Upper lobe of left lung (tissue), 6 donors: ENCODE data around the gene GBA3. TPM values are rescaled to one million over a fixed set of nuclear protein-coding genes. Genes with fewer than 3 reads are reported as not detected.

Experiments
- ATAC-seq, 2 donors: fragments of 200-7000 bp; cut with Tn5 transposase; one replicate each; pipeline ENCODE4 v1.9.1; 2022; ENCODE audit warnings: mild to moderate bottlenecking in 2 of 2, moderate library complexity in 2 of 2; ENCODE audit not compliant: low FRiP score in 2 of 2
- DNase-seq, 2 donors: peaks; one replicate each; pipeline ENCODE4 v3.0.0-alpha.2; 2019 to 2020
- H3K27ac ChIP-seq, 4 donors: fragments of 200-600 bp; sonication (generic); one replicate each; pipeline ENCODE4 v1.5.1; 2016 to 2019
- H3K27me3 ChIP-seq, 4 donors: fragments of 200-600 bp; sonication (generic); one replicate each; pipeline ENCODE4 v1.5.1; 2017 to 2019
- H3K36me3 ChIP-seq, 4 donors: fragments of 200-600 bp; sonication (generic); one replicate each; pipeline ENCODE4 v1.5.1; 2016 to 2019
- H3K4me1 ChIP-seq, 4 donors: fragments of 200-600 bp; sonication (generic); one replicate each; pipeline ENCODE4 v1.5.1; 2018 to 2019
- H3K4me3 ChIP-seq, 4 donors: fragments of 200-600 bp; sonication (generic); one replicate each; pipeline ENCODE4 v1.5.1; 2017 to 2019; ENCODE audit warnings: mild to moderate bottlenecking in 2 of 4, moderate library complexity in 1 of 4
- H3K9me3 ChIP-seq, 4 donors: fragments of 200-600 bp; sonication (generic); one replicate each; pipeline ENCODE4 v1.5.1; 2018 to 2019
- CTCF ChIP-seq, 6 experiments: fragments of 450-650 bp in 4 of 6; fragments of 200-600 bp in 2 of 6; sonication (generic) in 2 of 6; IDR thresholded peaks; one replicate each; pipeline ENCODE4 v1.5.1; 2016 to 2019; ENCODE audit warnings: antibody characterized with exemption in 6 of 6
- EP300 ChIP-seq, 4 donors: sonication (generic); formaldehyde crosslinking; IDR thresholded peaks; one replicate each; pipeline ENCODE4 v1.5.1; 2017; ENCODE audit warnings: antibody characterized with exemption in 4 of 4, control low read depth in 2 of 4
- POLR2A ChIP-seq, 4 donors: fragments of 450-650 bp; IDR thresholded peaks; one replicate each; pipeline ENCODE4 v1.5.1; 2016 to 2017; ENCODE audit warnings: antibody characterized with exemption in 4 of 4, mild to moderate bottlenecking in 2 of 4
- POLR2AphosphoS5 ChIP-seq, 2 donors: sonication (generic); formaldehyde crosslinking; IDR thresholded peaks; one replicate each; pipeline ENCODE4 v1.5.1; 2017; ENCODE audit warnings: antibody characterized with exemption in 2 of 2
- WGBS, 2 donors: methylation state at CpG; one replicate each; pipeline ENCODE4 v1.1.5; 2017 to 2018; 5-methylcytosine and 5-hydroxymethylcytosine counted together
- total RNA-seq, 6 donors: library from RNA; depleted of rRNA in 4 of 6; stranded (reverse); fragments of >200 nt in 4 of 6; gene quantifications; one replicate each; pipeline versions ENCODE4 v1.1.0 to v1.2.1, GENCODE V29; 2016 to 2021
- donor health status: DM: no; HTN: no; CAD: no; lungs with moderate emphysema.
- donor health status: DM: no; HTN: yes; CAD: no; lungs with severe emphysema.

Gene GBA3
- total RNA-seq, 6 donors from 2014 or later = 0.57 to 1.6 (median 1.4) TPM; not detected in 1

- no peak overlapping the region for H3K27ac ChIP-seq
- no peaks in the 10 kb centered on the region for H3K4me1 ChIP-seq
- DNase-seq (no peak), ATAC-seq (no peak)
- H3K27me3 ChIP-seq = no peaks in the 10 kb centered on the region
- no peaks in the 10 kb centered on the region for H3K9me3 ChIP-seq
- no peak overlapping the region for H3K4me3 ChIP-seq
- 70 to 73% methylated on average over 3 of the region's 3 CpGs for WGBS, 2 donors
- TF ChIP-seq POLR2AphosphoS5 (IDR thresholded peaks at IDR 0.05) (no peak), EP300 (IDR thresholded peaks at IDR 0.05) (no peak), CTCF (IDR thresholded peaks at IDR 0.05) (no peak), POLR2A (IDR thresholded peaks at IDR 0.05) (no peak)
- H3K36me3 ChIP-seq = no peaks in the 10 kb centered on the region
Measured at GRCh38 chr4:22688236-22688635, 4.5 kb upstream of the GBA3 start.

- ATAC-seq (no peak), DNase-seq (no peak)
- Histone ChIP-seq H3K4me1 (no peaks in the 10 kb centered on the region), H3K27ac (no peak overlapping the region), H3K9me3 (no peaks in the 10 kb centered on the region), H3K36me3 (no peaks in the 10 kb centered on the region), H3K27me3 (no peaks in the 10 kb centered on the region), H3K4me3 (no peak overlapping the region)
- TF ChIP-seq POLR2AphosphoS5 (IDR thresholded peaks at IDR 0.05) (no peak), POLR2A (IDR thresholded peaks at IDR 0.05) (no peak), EP300 (IDR thresholded peaks at IDR 0.05) (no peak), CTCF (IDR thresholded peaks at IDR 0.05) (no peak)
- WGBS, 2 donors = 75 to 86% methylated on average over 3 of the region's 3 CpGs
Measured at GRCh38 chr4:22689428-22689827, 3.3 kb upstream of the GBA3 start.

- 93 to 96% methylated on average over 1 of the region's 1 CpG for WGBS, 2 donors
- Histone ChIP-seq H3K27me3 (no peaks in the 10 kb centered on the region), H3K27ac (no peak overlapping the region), H3K4me3 (no peak overlapping the region), H3K9me3 (no peaks in the 10 kb centered on the region), H3K4me1 (no peaks in the 10 kb centered on the region), H3K36me3 (no peaks in the 10 kb centered on the region)
- DNase-seq = no peak
- TF ChIP-seq EP300 (IDR thresholded peaks at IDR 0.05) (no peak), POLR2AphosphoS5 (IDR thresholded peaks at IDR 0.05) (no peak), POLR2A (IDR thresholded peaks at IDR 0.05) (no peak), CTCF (IDR thresholded peaks at IDR 0.05) (no peak)
- no peak for ATAC-seq
Measured at GRCh38 chr4:22695029-22695428, 2.3 kb downstream of the GBA3 start.

- H3K27ac ChIP-seq = no peak overlapping the region
- H3K9me3 ChIP-seq = no peaks in the 10 kb centered on the region
- 40 to 46% methylated on average over 3 of the region's 3 CpGs for WGBS, 2 donors
- TF ChIP-seq POLR2A (IDR thresholded peaks at IDR 0.05) (no peak), EP300 (IDR thresholded peaks at IDR 0.05) (no peak), POLR2AphosphoS5 (IDR thresholded peaks at IDR 0.05) (no peak), CTCF (IDR thresholded peaks at IDR 0.05) (no peak)
- no peaks in the 10 kb centered on the region for H3K36me3 ChIP-seq
- ATAC-seq (no peak), DNase-seq (no peak)
- H3K4me3 ChIP-seq = no peak overlapping the region
- no peaks in the 10 kb centered on the region for H3K4me1 ChIP-seq
- no peaks in the 10 kb centered on the region for H3K27me3 ChIP-seq
Measured at GRCh38 chr4:22695917-22696316, 3.2 kb downstream of the GBA3 start.

- 71 to 74% methylated on average over 6 of the region's 6 CpGs for WGBS, 2 donors
- no peak overlapping the region for H3K4me3 ChIP-seq
- H3K4me1 ChIP-seq = no peaks in the 10 kb centered on the region
- H3K9me3 ChIP-seq = no peaks in the 10 kb centered on the region
- no peak overlapping the region for H3K27ac ChIP-seq
- TF ChIP-seq POLR2A (IDR thresholded peaks at IDR 0.05) (no peak), POLR2AphosphoS5 (IDR thresholded peaks at IDR 0.05) (no peak), CTCF (IDR thresholded peaks at IDR 0.05) (no peak), EP300 (IDR thresholded peaks at IDR 0.05) (no peak)
- no peaks in the 10 kb centered on the region for H3K27me3 ChIP-seq
- no peaks in the 10 kb centered on the region for H3K36me3 ChIP-seq
- ATAC-seq (no peak), DNase-seq (no peak)
Measured at GRCh38 chr4:22703912-22704311, 11.2 kb downstream of the GBA3 start.
